ENCODE results near the gene NCR3LG1.

NCR3LG1 gene

DNA sequence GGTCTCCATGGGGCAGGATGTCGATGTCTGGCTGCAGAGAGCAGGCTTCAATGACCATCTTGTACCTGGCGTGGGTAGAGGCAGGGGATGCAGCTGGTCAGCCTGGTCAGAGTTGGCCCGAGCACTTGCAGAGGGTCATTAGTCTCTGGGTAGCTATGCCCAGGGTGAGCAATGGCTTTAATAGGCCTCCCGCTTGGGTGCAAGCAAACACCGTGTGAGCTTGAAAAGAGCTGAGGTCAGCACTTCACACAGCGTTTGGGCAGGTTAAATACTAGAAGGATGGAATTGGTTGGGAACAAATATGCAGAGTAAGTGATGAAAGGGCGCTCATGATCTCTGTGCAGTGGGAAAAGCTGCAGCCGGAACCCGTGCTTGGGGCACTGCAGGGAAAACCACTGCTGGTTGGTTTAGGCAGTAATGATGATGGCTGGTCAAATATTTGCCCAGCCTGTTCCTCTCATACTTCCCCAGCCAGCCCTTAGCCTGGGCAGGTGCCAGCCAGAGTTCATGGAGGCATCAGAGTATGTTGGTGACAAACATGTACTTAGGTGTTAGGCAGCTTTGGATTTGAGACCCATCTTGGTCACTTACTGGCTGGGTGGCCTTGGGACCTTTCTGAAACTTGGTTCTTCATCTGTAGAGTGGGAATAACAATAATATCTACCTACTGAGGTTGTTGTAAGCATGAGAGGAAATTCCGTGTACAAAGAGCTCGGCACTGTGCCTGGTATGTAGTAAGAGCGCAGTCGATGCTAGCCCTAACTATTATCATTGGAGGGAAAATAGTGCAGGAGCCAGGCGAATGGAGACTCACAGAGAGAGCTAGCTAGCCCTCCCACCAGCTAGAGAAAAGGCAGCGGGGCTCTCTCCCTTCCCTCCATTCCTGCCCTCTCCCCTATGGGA lies 62.1 kb downstream of the NCR3LG1 start:
- Histone ChIP-seq H2BK15ac (ENCODE audit: low read depth, poor library complexity, severe bottlenecking) (no peak overlapping the region), H3K4ac (ENCODE audit: low read depth in 1 of 2, low read length in 2 of 2) (no peak overlapping the region), H3K27ac (ENCODE audit: low read length, poor library complexity, severe bottlenecking) (no peak overlapping the region), H4K91ac (ENCODE audit: low read length) (no peak overlapping the region), H3K36me3 (ENCODE audit: control insufficient read depth in 1 of 2, insufficient read depth in 2 of 2, low read depth in 1 of 2, low read length in 2 of 2) (no peaks in the 10 kb centered on the region), H3K23ac (ENCODE audit: low read length in 2 of 2) (no peak overlapping the region), H2BK5ac (ENCODE audit: low read depth, low read length, poor library complexity, severe bottlenecking) (no peak overlapping the region), H4K8ac (ENCODE audit: low read length) (no peak overlapping the region), H3K4me2 (ENCODE audit: low read length, poor library complexity, severe bottlenecking) (no peak overlapping the region), H3K79me1 (replicated peaks; ENCODE audit: low read length, poor library complexity, severe bottlenecking) (no peaks in the 10 kb centered on the region), H3K4me1 (ENCODE audit: control insufficient read depth, insufficient read depth, low read depth, low read length) (no peaks in the 10 kb centered on the region), H3K14ac (ENCODE audit: low read length in 2 of 2) (no peak overlapping the region), H3K18ac (ENCODE audit: low read depth in 1 of 2, low read length in 2 of 2) (no peak overlapping the region), H3K4me3 (ENCODE audit: insufficient read depth in 1 of 2, low read depth in 1 of 2, low read length in 2 of 2) (no peak overlapping the region), H3K9ac (ENCODE audit: low read length) (no peak overlapping the region), H2BK120ac (ENCODE audit: low read depth, low read length) (no peak overlapping the region), H3K27me3 (ENCODE audit: control insufficient read depth in 1 of 2, insufficient read depth in 1 of 2, low read length in 2 of 2) (peaks cover 27 to 65% of the 10 kb centered on the region in 2 experiments), H3K9me3 (ENCODE audit: control insufficient read depth, low read length) (no peaks in the 10 kb centered on the region), H2BK12ac (ENCODE audit: low read length in 2 of 2) (no peak overlapping the region), H2AK5ac (ENCODE audit: low read length, severe bottlenecking) (no peak overlapping the region), H2AFZ (ENCODE audit: low read depth, low read length) (no peak overlapping the region)
- WGBS, result 85% methylated on average over 12 of the region's 15 CpGs
- no peak for DNase-seq

- H3K4me1 ChIP-seq (ENCODE audit: control insufficient read depth, insufficient read depth, low read depth, low read length), result no peaks in the 10 kb centered on the region
- H3K18ac ChIP-seq (ENCODE audit: low read depth in 1 of 2, low read length in 2 of 2), result no peak overlapping the region
- H3K4ac ChIP-seq (ENCODE audit: low read depth in 1 of 2, low read length in 2 of 2), result no peak overlapping the region
- H3K4me3 ChIP-seq (ENCODE audit: insufficient read depth in 1 of 2, low read depth in 1 of 2, low read length in 2 of 2), result no peak overlapping the region
- no peak overlapping the region for H2BK120ac ChIP-seq (ENCODE audit: low read depth, low read length)
- no peak overlapping the region for H2AK5ac ChIP-seq (ENCODE audit: low read length, severe bottlenecking)
- H3K9me3 ChIP-seq (ENCODE audit: control insufficient read depth, low read length), result no peaks in the 10 kb centered on the region
- no peak overlapping the region for H3K9ac ChIP-seq (ENCODE audit: low read length)
- no peak overlapping the region for H3K27ac ChIP-seq (ENCODE audit: low read length, poor library complexity, severe bottlenecking)
- no peak overlapping the region for H3K23ac ChIP-seq (ENCODE audit: low read length in 2 of 2)
- no peaks in the 10 kb centered on the region for H3K36me3 ChIP-seq (ENCODE audit: control insufficient read depth in 1 of 2, insufficient read depth in 2 of 2, low read depth in 1 of 2, low read length in 2 of 2)
- no peak overlapping the region for H2BK15ac ChIP-seq (ENCODE audit: low read depth, poor library complexity, severe bottlenecking)
- no peak for DNase-seq
- no peak overlapping the region for H2AFZ ChIP-seq (ENCODE audit: low read depth, low read length)
- no peak overlapping the region for H3K4me2 ChIP-seq (ENCODE audit: low read length, poor library complexity, severe bottlenecking)
- H4K8ac ChIP-seq (ENCODE audit: low read length), result no peak overlapping the region
- H4K91ac ChIP-seq (ENCODE audit: low read length), result no peak overlapping the region
- 80% methylated on average over 8 of the region's 8 CpGs for WGBS
- no peak overlapping the region for H2BK5ac ChIP-seq (ENCODE audit: low read depth, low read length, poor library complexity, severe bottlenecking)
- H3K14ac ChIP-seq (ENCODE audit: low read length in 2 of 2), result no peak overlapping the region
- no peak overlapping the region for H2BK12ac ChIP-seq (ENCODE audit: low read length in 2 of 2)
- H3K79me1 ChIP-seq (replicated peaks; ENCODE audit: low read length, poor library complexity, severe bottlenecking), result no peaks in the 10 kb centered on the region
- H3K27me3 ChIP-seq (ENCODE audit: control insufficient read depth in 1 of 2, insufficient read depth in 1 of 2, low read length in 2 of 2), result peaks cover 33 to 71% of the 10 kb centered on the region in 2 experiments
Observed at GRCh38 chr11:17414317-17414737, 62.7 kb downstream of the NCR3LG1 start.

DNA sequence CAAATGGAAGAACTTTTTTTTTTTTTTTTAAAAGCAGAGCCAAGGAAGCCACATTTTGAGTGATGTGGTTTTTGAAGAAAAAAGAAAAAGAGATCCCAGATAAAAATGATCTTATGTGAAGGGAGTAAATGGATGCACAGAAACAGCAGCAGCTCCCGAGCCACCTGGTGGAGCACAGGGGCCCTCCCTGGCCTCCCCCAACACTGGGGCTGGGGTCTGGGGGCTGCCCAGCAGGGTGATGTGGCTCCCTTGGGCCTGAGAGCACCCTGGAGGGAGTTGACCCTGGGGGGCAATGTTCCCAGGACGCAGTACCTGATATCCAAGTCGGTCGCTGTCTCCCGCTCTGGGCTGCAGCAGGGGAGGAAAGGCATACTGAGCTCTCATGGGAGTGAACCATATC lies 63.4 kb downstream of the NCR3LG1 start:
- no peaks in the 10 kb centered on the region for H3K79me1 ChIP-seq (replicated peaks; ENCODE audit: low read length, poor library complexity, severe bottlenecking)
- no peaks in the 10 kb centered on the region for H3K9me3 ChIP-seq (ENCODE audit: control insufficient read depth, low read length)
- H2BK12ac ChIP-seq (ENCODE audit: low read length in 2 of 2), result no peak overlapping the region
- no peak overlapping the region for H3K9ac ChIP-seq (ENCODE audit: low read length)
- no peak overlapping the region for H2AFZ ChIP-seq (ENCODE audit: low read depth, low read length)
- H3K14ac ChIP-seq (ENCODE audit: low read length in 2 of 2), result no peak overlapping the region
- no peak overlapping the region for H2AK5ac ChIP-seq (ENCODE audit: low read length, severe bottlenecking)
- H3K27ac ChIP-seq (ENCODE audit: low read length, poor library complexity, severe bottlenecking), result no peak overlapping the region
- no peak overlapping the region for H2BK15ac ChIP-seq (ENCODE audit: low read depth, poor library complexity, severe bottlenecking)
- no peak overlapping the region for H3K4me3 ChIP-seq (ENCODE audit: insufficient read depth in 1 of 2, low read depth in 1 of 2, low read length in 2 of 2)
- H2BK5ac ChIP-seq (ENCODE audit: low read depth, low read length, poor library complexity, severe bottlenecking), result no peak overlapping the region
- H3K4me2 ChIP-seq (ENCODE audit: low read length, poor library complexity, severe bottlenecking), result no peak overlapping the region
- no peak overlapping the region for H3K4ac ChIP-seq (ENCODE audit: low read depth in 1 of 2, low read length in 2 of 2)
- peaks cover 34 to 74% of the 10 kb centered on the region in 2 experiments for H3K27me3 ChIP-seq (ENCODE audit: control insufficient read depth in 1 of 2, insufficient read depth in 1 of 2, low read length in 2 of 2)
- no peak for DNase-seq
- H3K23ac ChIP-seq (ENCODE audit: low read length in 2 of 2), result no peak overlapping the region
- no peak overlapping the region for H3K18ac ChIP-seq (ENCODE audit: low read depth in 1 of 2, low read length in 2 of 2)
- no peak overlapping the region for H4K91ac ChIP-seq (ENCODE audit: low read length)
- no peak overlapping the region for H4K8ac ChIP-seq (ENCODE audit: low read length)
- WGBS, result 88% methylated on average over 3 of the region's 5 CpGs
- no peak overlapping the region for H2BK120ac ChIP-seq (ENCODE audit: low read depth, low read length)
- H3K36me3 ChIP-seq (ENCODE audit: control insufficient read depth in 1 of 2, insufficient read depth in 2 of 2, low read depth in 1 of 2, low read length in 2 of 2), result no peaks in the 10 kb centered on the region
- H3K4me1 ChIP-seq (ENCODE audit: control insufficient read depth, insufficient read depth, low read depth, low read length), result no peaks in the 10 kb centered on the region

- Histone ChIP-seq H2BK5ac (ENCODE audit: low read depth, low read length, poor library complexity, severe bottlenecking) (no peak overlapping the region), H2AFZ (ENCODE audit: low read depth, low read length) (no peak overlapping the region), H2AK5ac (ENCODE audit: low read length, severe bottlenecking) (no peak overlapping the region), H3K4me3 (ENCODE audit: insufficient read depth in 1 of 2, low read depth in 1 of 2, low read length in 2 of 2) (no peak overlapping the region), H3K27me3 (ENCODE audit: control insufficient read depth in 1 of 2, insufficient read depth in 1 of 2, low read length in 2 of 2) (peaks cover 36 to 75% of the 10 kb centered on the region in 2 experiments), H4K91ac (ENCODE audit: low read length) (no peak overlapping the region), H3K4me2 (ENCODE audit: low read length, poor library complexity, severe bottlenecking) (no peak overlapping the region), H4K8ac (ENCODE audit: low read length) (no peak overlapping the region), H2BK15ac (ENCODE audit: low read depth, poor library complexity, severe bottlenecking) (no peak overlapping the region), H3K14ac (ENCODE audit: low read length in 2 of 2) (no peak overlapping the region), H3K4ac (ENCODE audit: low read depth in 1 of 2, low read length in 2 of 2) (no peak overlapping the region), H3K18ac (ENCODE audit: low read depth in 1 of 2, low read length in 2 of 2) (no peak overlapping the region), H3K27ac (ENCODE audit: low read length, poor library complexity, severe bottlenecking) (no peak overlapping the region), H2BK12ac (ENCODE audit: low read length in 2 of 2) (no peak overlapping the region), H3K36me3 (ENCODE audit: control insufficient read depth in 1 of 2, insufficient read depth in 2 of 2, low read depth in 1 of 2, low read length in 2 of 2) (no peaks in the 10 kb centered on the region), H3K9ac (ENCODE audit: low read length) (no peak overlapping the region), H3K23ac (ENCODE audit: low read length in 2 of 2) (no peak overlapping the region), H3K9me3 (ENCODE audit: control insufficient read depth, low read length) (no peaks in the 10 kb centered on the region), H3K4me1 (ENCODE audit: control insufficient read depth, insufficient read depth, low read depth, low read length) (no peaks in the 10 kb centered on the region), H2BK120ac (ENCODE audit: low read depth, low read length) (no peak overlapping the region), H3K79me1 (replicated peaks; ENCODE audit: low read length, poor library complexity, severe bottlenecking) (no peaks in the 10 kb centered on the region)
- DNase-seq, result no peak
- 58% methylated on average over 6 of the region's 6 CpGs for WGBS
Observed at GRCh38 chr11:17415523-17416104, 64.0 kb downstream of the NCR3LG1 start.

Data from mesenchymal stem cell (in vitro differentiated cells and primary cell).